Right lobe of liver (tissue), 4 donors: ENCODE measurements around the gene FMO2.

Experiments
- CTCF ChIP-seq, 4 donors: fragments of 200-600 bp in 3 of 4; fragments of 450-650 bp in 1 of 4; IDR thresholded peaks; one replicate each; pipeline versions ENCODE4 v1.5.1 to v1.8.0; 2016 to 2022; ENCODE audit warnings: antibody characterized with exemption in 4 of 4, mild to moderate bottlenecking in 2 of 4
- POLR2A ChIP-seq: fragments of 450-650 bp; IDR thresholded peaks from one replicate; pipeline ENCODE4 v1.6.1; 2017; ENCODE audit warnings: antibody characterized with exemption, mild to moderate bottlenecking
- donor health status: DM: no; HTN: no; CAD: no.
- donor health status: DM: no; HTN: no; CAD: no.
- donor health status: DM: no; HTN: yes; CAD: no.

- TF ChIP-seq CTCF (IDR thresholded peaks at IDR 0.05), result peak; percentile 28 to 60 (median 50)
- TF ChIP-seq POLR2A, result no peak
These were observed 66.2 kb downstream of the FMO2 start for GRCh38 chr1:171251042-171251951.
